Erythroblast (primary cell): ENCODE data around the gene FAM20B.
A peak's percentile ranks its signal among the peaks of the same experiment; 100 is the strongest.

Experiments used
- DNase-seq, 2 experiments: peaks; one replicate each; lab custom pipeline; 2025; lab: John Stamatoyannopoulos, UW
- GATA1 ChIP-seq: IDR thresholded peaks from 2 replicates; pipeline ENCODE4 v1.6.1; 2011; ENCODE audit warnings: low read depth, mild to moderate bottlenecking, control low read depth, low read length, moderate library complexity
- POLR2A ChIP-seq: IDR thresholded peaks from 2 replicates; pipeline ENCODE4 v1.6.1; 2011; ENCODE audit warnings: mild to moderate bottlenecking, low read length

Gene FAM20B

DNA sequence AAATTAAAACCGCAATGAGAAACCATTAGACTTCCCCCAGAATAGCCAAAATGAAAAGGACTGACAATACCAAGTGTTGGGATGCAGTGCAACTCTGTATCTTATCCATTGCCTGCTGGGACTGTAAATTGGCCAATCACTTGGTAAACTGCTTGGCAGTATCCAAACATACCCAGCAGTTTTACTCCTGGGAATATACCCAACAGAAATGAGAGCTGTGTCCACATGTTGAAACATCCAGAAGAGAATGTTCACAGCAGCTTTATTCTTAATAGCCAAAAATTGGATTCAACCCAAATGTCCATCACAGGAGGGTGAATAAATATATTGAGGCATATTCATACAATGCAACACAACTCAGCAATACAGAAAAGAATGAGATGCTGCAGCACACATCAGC, 13.7 kb upstream of the FAM20B start:
- TF ChIP-seq GATA1, result no peak
- no peak for TF ChIP-seq POLR2A
- no peak for DNase-seq

DNA sequence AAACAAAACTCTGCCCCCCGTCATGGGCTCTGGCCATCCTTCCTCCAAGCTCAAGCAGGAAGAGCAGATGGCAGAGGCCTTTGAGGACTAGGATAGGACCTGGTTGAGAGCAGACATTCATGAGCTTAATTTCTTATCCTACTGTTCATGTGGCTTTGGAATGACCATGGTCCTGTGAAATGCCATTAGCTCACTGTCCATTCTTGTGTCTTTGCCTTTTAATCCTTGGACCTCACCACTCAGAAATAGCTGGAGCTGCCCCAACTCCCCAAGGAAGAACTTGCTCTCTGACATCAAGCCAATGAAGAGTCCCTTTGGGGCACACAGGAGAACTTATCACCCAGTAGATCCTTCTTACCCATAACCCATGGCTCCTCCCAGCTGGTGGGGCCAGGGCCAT, 11.6 kb upstream of the FAM20B start:
- no peak for TF ChIP-seq GATA1
- TF ChIP-seq POLR2A, result no peak
- DNase-seq, result no peak

DNA sequence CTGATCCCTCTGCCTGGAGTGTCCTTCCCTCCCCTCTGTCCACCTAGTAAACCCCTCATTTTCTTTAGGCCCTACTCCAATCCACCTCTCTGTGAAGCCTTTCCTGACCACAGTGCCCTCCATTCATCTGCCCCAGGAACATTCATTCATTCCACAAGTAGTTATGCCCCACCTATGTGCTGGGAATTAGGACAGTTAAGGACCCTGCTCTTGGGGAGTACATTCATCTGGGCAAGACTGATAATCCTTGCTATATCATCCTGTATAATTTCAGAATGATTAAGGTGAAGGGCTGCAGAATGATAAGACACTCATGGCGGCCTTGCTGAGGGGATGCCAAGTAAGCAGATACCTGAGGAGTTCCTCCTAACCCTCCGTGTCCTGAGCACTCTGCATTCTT, 10.3 kb upstream of the FAM20B start:
- TF ChIP-seq POLR2A (peak; percentile 31), GATA1 (no peak)

GRCh38 chr1:179016706-179017382, 8.8 kb upstream of the FAM20B start:
- TF ChIP-seq POLR2A (peak; percentile 98), GATA1 (no peak)
- peak; percentile 97 to 99 for DNase-seq

More for the DNA sequence above, 10.3 kb upstream of the FAM20B start:
- DNase-seq, result peak; percentile 66 to 78

DNA sequence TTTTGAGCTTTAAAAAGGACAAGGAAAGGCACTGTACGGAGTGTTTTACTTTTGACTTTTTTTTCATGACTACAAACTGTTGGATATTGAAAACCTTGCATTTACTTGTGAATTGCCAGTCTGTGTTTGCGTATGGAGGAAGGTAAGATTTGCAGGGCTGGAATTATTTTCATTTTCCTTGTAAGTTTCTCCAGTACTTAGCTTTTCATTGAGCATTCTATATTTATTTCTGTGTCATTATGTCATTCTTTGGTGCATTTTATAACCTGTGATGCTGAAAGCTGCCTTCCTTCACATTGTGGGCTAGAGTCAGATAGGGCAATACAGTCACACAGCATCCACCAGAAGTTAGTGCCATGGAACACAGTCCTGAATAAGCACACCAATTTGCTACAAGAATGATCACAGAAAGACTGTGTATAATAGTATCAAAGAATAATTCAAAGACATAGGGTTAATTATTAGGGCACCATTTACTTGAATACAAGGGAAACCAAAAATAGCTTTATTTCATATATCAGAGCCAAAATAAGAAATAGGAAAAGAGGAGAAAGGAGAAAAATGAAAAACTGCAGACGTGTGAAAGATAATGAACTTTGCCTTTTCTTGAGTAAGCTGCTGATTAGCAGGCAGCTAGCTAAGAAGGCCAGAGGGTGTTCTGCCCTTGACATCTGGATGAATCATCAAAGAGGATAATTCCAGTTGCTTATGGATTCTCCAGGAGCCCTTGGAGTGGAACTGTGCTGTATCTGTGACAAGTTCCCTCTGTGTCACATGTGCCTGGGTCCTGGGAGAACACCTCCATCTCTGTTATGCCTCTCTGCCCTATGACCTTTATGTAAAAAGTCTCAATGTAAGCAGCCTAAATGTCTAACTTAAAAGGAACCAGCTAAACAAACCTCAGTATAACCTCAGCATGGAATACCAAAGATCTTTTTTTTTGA, 8.0 kb upstream of the FAM20B start:
- peak; percentile 75 to 78 for DNase-seq
- TF ChIP-seq GATA1, result no peak
- peak; percentile 82 for TF ChIP-seq POLR2A

GRCh38 chr1:179021873-179022272, 3.8 kb upstream of the FAM20B start:
- peak; percentile 58 for TF ChIP-seq POLR2A
- no peak for TF ChIP-seq GATA1
- DNase-seq, result peak; percentile 45 to 54

DNA sequence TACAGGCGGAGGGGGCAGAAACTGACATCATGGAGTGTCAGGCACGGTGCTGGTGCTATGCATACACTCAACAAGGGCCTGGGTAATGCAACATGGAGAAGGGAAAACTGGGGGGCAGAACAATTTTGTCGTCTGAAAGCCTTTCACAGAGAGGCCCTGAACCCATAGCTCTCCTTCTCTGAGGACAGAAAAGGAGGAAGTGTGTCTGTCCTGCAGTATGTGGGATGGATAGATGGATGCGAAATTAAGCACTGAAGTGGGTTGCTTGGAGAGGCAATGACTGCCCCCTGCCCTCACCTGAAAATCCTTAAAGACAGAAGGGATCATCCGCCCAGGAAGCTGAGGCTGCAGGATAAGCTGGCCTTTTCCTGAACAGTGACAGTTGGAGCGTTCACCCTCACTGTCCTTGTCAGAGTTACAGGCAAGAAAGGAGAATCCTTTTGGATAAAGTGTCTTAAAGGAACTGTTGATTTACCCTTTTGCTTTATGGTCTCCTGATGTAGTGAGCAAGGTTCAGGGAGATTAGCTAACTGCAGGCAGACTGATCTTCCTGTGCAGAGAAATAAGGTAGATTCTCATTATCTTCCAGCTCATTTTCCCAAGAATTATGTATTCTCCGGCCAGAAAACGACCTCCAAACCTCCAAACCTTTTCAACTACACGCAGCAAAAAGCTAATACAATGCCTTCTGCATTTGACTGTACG, 1.6 kb upstream of the FAM20B start:
- TF ChIP-seq POLR2A (no peak), GATA1 (no peak)
- DNase-seq, result no peak

GRCh38 chr1:179025975-179026812, 500 bp downstream of the FAM20B start:
- TF ChIP-seq POLR2A (peak; percentile 85), GATA1 (no peak)
- peak; percentile 88 to 92 for DNase-seq

GRCh38 chr1:179026813-179027669, 1.3 kb downstream of the FAM20B start:
- TF ChIP-seq POLR2A (no peak), GATA1 (no peak)

DNA sequence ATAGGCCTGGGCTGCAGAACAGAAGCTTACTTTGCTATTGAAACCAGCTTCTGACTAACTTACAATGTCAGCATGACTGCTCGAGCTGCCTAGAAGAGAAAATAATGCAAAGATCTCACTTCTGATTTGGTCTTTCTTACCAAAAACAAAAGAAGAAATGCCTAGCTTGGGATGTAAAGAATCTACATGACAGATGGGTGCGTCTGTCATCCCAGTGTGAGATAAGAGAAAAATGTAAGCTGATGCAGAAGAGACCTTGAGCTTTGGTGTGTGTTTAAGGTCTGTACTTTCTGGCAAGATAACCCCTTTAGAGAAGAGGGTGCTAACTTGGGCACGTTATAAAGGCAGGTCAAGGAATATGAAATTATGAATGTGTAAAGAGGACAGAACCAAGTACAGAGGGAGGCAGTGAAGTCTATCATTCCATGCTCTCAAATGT, 3.6 kb downstream of the FAM20B start:
- peak; percentile 37 for TF ChIP-seq POLR2A
- no peak for TF ChIP-seq GATA1

More at GRCh38 chr1:179026813-179027669, 1.3 kb downstream of the FAM20B start:
- no peak for DNase-seq

DNA sequence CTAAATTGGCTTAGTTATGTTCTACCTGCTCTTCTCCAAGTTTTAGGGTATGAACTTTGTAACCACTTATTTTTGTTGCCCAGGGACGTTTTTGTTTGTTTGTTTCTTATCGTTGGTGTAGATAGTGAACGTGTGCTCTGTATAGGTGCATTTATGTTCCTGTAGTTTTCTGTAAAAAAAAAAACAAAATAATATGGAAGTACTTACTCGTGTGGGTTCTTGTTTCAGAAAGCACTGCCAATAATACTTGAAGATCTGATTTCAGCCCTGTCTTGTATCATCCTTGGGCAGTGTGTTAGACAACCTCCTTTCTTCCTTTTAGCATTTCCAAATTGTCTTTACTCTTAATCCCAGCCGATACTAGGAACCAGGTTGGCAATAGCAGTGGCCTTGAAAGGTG, 4.4 kb downstream of the FAM20B start:
- no peak for DNase-seq
- TF ChIP-seq POLR2A, result no peak
- no peak for TF ChIP-seq GATA1

More for the DNA sequence above, 3.6 kb downstream of the FAM20B start:
- peak; percentile 68 to 84 for DNase-seq

DNA sequence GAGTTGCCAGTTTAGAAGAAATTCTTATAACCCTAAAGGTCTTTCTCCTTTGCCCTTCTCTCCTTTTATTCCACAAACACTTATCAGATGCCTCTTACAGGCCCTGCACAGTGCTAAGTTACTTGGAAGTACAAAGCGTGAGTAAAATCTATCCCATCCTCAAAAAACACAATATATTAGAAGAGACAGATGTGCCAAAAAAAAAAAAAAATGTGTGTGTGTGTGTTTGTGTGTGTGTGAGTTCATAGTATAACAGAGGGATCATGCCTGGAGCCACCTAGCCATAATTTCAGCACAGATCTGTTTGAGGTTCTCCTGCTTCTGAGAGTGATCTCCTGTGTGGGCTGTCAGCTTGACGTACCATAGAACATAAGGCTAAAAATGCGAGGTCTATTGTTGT, 5.0 kb downstream of the FAM20B start:
- no peak for DNase-seq
- TF ChIP-seq GATA1 (no peak), POLR2A (no peak)
